Measurements from ENCODE around the gene AKAP13.
"Not testable (repeated sequence)": the region's sequence is repeated elsewhere in the genome, so short reads cannot be mapped to it uniquely, and the experiment has no call there.

AKAP13 gene

DNA sequence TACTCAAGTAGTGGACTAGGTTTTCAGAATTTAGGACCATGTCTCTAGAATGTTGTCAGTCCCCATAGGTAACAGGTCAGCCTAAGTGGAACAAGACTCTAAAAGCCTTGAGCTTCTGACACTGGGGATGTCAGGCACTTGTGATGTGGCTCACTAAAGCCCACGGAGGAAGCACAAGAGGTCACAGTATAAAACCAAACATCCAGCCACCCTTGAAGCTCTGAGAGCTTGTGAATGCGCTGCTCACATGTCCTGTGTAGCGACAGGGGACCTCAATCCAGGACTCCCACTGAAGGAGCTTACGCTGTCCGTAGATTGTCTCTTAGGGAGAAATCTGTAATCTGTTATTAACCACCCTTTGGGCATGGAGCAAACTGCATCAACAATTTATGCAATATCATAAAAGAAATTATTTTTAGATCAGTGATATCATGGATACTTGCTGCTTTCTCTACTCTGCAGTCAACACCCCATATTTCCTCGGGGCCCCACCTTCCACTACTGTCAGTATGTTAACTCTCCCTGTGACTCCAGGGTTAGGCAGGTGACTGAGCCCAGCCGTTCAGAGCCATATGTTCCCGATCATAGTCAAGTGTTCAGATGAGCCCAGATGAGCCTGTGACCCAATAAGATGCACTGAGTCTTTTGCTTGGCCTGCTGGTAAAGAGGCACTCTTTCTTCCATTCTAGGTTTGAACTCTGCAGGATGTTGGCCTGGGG is 32.2 kb upstream of the AKAP13 start:
- DNase-seq (ENCODE audit: low read depth, low spot score); H3K4me3 ChIP-seq (ENCODE audit: low read depth, low read length); in situ Hi-C loops (cut with HindIII; ENCODE audit: low sequenced_read_pairs): not testable (repeated sequence)

- H3K4me3 ChIP-seq (ENCODE audit: low read depth, low read length); DNase-seq (ENCODE audit: low read depth, low spot score); in situ Hi-C loops (cut with HindIII; ENCODE audit: low sequenced_read_pairs): not testable (repeated sequence)
Measured at GRCh38 chr15:85349062-85349461, 31.3 kb upstream of the AKAP13 start.

DNA sequence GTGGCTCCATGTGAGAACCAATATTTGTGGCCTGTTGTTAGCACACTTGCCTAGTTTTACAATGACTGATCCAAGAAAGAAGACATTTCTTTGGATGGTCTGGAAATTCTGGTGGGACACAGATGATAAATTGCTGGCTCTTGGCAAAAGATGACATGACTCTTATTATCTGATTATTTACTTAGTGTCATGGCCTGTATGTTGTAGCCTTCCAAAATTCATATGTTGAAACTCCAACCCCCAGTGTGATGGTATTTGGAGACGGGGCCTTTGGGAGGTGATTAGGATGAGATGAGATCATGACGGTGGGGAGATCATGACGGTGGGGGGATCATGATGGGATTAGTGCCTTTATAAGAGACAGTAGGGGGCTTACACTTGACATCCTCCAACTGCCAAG is 30.0 kb upstream of the AKAP13 start:
- TF ChIP-seq, protein P1, sequence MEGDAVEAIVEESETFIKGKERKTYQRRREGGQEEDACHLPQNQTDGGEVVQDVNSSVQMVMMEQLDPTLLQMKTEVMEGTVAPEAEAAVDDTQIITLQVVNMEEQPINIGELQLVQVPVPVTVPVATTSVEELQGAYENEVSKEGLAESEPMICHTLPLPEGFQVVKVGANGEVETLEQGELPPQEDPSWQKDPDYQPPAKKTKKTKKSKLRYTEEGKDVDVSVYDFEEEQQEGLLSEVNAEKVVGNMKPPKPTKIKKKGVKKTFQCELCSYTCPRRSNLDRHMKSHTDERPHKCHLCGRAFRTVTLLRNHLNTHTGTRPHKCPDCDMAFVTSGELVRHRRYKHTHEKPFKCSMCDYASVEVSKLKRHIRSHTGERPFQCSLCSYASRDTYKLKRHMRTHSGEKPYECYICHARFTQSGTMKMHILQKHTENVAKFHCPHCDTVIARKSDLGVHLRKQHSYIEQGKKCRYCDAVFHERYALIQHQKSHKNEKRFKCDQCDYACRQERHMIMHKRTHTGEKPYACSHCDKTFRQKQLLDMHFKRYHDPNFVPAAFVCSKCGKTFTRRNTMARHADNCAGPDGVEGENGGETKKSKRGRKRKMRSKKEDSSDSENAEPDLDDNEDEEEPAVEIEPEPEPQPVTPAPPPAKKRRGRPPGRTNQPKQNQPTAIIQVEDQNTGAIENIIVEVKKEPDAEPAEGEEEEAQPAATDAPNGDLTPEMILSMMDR (IDR thresholded peaks at IDR 0.05; ENCODE audit: low read depth, low read length), result no peak
- no peak for DNase-seq (ENCODE audit: low read depth, low spot score)
- no peak overlapping the region for H3K4me3 ChIP-seq (ENCODE audit: low read depth, low read length)
- in situ Hi-C loops (cut with HindIII; ENCODE audit: low sequenced_read_pairs), result no loop called here

DNA sequence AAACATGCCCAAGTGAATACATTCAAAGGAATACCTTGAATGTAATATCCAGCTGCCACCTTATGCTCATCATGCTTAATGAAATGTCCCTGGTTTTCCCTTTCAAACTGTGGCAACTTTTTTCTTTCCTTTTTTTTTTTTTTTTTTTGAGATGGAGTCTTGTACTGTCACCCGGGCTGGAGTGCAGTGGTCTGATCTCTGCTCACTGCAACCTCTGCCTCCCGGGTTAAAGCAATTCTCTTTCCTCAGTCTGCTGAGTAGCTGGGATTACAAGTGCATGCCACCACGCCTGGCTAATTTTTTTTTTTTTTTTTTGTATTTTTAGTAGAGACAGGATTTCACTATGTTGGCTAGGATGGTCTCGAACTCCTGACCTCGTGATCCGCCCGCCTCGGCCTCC is 28.9 kb upstream of the AKAP13 start:
- in situ Hi-C loops (cut with HindIII; ENCODE audit: low sequenced_read_pairs), result not testable (repeated sequence)

GRCh38 chr15:85351965-85352364 is 28.4 kb upstream of the AKAP13 start:
- TF ChIP-seq, protein P1 (IDR thresholded peaks at IDR 0.05; ENCODE audit: low read depth, low read length), result no peak
- DNase-seq (ENCODE audit: low read depth, low spot score), result no peak
- no peak overlapping the region for H3K4me3 ChIP-seq (ENCODE audit: low read depth, low read length)
- in situ Hi-C loops (cut with HindIII; ENCODE audit: low sequenced_read_pairs), result no loop called here

More for the DNA sequence above, 28.9 kb upstream of the AKAP13 start:
- not testable (repeated sequence) for DNase-seq (ENCODE audit: low read depth, low spot score); H3K4me3 ChIP-seq (ENCODE audit: low read depth, low read length)

DNA sequence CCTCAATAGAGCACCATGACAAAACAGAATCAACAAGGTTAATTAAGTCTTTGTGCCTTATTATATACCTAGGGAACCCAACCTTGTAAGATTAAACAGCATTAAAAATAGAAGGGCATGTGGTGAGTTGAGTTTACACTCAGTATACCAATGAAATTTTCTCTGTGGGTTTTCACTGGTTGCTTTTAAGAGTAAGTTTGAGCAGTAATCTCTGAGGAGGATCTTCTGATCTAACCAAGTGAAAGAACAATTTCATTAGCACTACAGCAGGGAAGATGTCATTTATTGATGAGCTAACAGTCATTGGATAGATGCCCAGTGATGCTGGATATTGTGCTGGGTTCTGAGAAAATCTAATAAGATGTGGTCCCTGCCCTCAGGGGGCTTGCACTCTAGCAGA is 26.9 kb upstream of the AKAP13 start:
- TF ChIP-seq, protein P1 (IDR thresholded peaks at IDR 0.05; ENCODE audit: low read depth, low read length), result no peak
- in situ Hi-C loops (cut with HindIII; ENCODE audit: low sequenced_read_pairs), result no loop called here
- H3K4me3 ChIP-seq (ENCODE audit: low read depth, low read length), result no peak overlapping the region
- DNase-seq (ENCODE audit: low read depth, low spot score), result no peak

- H3K4me3 ChIP-seq (ENCODE audit: low read depth, low read length), result no peak overlapping the region
- TF ChIP-seq, protein P1 (IDR thresholded peaks at IDR 0.05; ENCODE audit: low read depth, low read length), result no peak
- peak; percentile 40 for DNase-seq (ENCODE audit: low read depth, low spot score)
- in situ Hi-C loops (cut with HindIII; ENCODE audit: low sequenced_read_pairs), result no loop called here
Measured at GRCh38 chr15:85354461-85354860, 25.9 kb upstream of the AKAP13 start.

DNA sequence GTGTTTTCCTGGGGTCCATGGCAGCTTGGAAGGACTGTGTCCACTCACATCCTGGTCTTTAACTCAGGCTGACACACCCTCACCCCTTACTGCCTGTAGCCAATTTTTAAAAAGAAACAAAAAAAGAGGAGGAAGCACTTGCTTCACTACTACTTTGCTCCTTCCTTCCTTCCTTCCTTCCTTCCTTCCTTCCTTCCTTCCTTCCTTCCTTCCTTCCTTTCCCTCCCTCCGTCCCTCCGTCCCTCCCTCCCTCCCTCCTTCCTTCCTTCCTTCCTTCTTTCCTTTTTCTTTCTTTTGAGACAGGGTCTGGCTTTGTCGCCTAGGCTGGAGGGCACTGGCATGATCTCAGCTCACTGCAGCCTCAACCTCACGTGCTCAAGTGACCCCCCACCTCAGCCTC is 25.5 kb upstream of the AKAP13 start:
- no peak for DNase-seq (ENCODE audit: low read depth, low spot score)
- TF ChIP-seq, protein P1 (IDR thresholded peaks at IDR 0.05; ENCODE audit: low read depth, low read length), result no peak
- in situ Hi-C loops (cut with HindIII; ENCODE audit: low sequenced_read_pairs), result no loop called here
- H3K4me3 ChIP-seq (ENCODE audit: low read depth, low read length), result no peak overlapping the region
